ENCODE data around the gene DIPK1A. TPM values are rescaled to one million over a fixed set of nuclear protein-coding genes. Genes with fewer than 3 reads are reported as not detected.

DIPK1A gene
- polyA plus RNA-seq, 1 donor from 2014 or later = 10.0 TPM

DNA sequence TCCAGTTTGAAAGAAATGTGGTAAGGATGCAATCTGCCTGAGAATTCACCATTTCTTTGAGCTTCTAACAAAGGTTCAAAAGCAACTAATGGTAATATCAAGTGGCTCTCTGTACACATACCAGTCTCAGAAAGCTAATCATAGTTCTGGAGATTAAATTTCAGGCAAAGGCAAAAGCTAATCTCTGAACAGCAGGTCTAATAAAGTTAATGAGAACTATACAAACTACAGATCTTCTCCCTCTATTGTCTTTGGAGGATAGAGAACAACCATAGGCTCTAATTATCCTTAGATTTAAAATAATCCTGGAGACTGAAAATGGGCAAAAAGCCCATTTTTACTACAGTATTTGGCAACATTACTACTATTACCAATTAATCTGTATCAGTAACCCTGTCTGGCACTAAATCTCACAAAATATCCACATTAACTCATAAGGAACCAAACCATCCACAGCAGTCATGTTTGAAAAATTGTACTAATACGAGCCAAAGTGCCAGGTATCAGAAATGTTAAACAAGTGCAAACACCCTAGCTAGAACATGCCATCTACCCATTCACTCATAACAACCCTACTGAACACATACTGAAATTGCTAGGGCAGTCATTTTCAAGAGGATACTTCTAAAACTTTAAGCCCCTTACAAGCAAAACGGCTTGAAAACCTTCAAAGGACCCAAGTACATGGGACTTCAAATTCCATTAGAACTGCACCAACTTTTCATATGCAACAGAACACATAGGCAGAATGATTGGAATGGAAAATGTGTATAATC, 4.8 kb downstream of the DIPK1A start:
- Histone ChIP-seq H3K4me2 (ENCODE audit: low read length) (no peak overlapping the region), H3K9ac (ENCODE audit: low read length) (no peak overlapping the region), H3K79me2 (replicated peaks; ENCODE audit: insufficient read depth, low read length) (peaks cover 5% of the 10 kb centered on the region), H3K36me3 (ENCODE audit: insufficient read depth, low read length) (no peaks in the 10 kb centered on the region), H3F3A (ENCODE audit: insufficient read depth, low read length, poor library complexity, severe bottlenecking) (peaks cover 5% of the 10 kb centered on the region), H3K27me3 (ENCODE audit: insufficient read depth, low read depth, low read length) (no peaks in the 10 kb centered on the region), H3K4me3 (ENCODE audit: low read length) (no peak overlapping the region), H2AFZ (ENCODE audit: low read depth, low read length) (no peak overlapping the region), H3K9me3 (ENCODE audit: low read length) (no peaks in the 10 kb centered on the region), H3K27ac (ENCODE audit: low read length) (no peak overlapping the region), H4K20me1 (ENCODE audit: insufficient read depth) (no peaks in the 10 kb centered on the region), H3K9me2 (ENCODE audit: insufficient read depth, low read length) (no peaks in the 10 kb centered on the region)
- TF ChIP-seq EZH2 (IDR thresholded peaks at IDR 0.05; ENCODE audit: borderline replicate concordance, insufficient read depth, low read length, poor library complexity, severe bottlenecking) (no peak), SMC3 (conservative IDR thresholded peaks at IDR 0.05; ENCODE audit: poor library complexity) (no peak), EP300 (conservative IDR thresholded peaks at IDR 0.05; ENCODE audit: poor library complexity, severe bottlenecking) (no peak), MXI1 (conservative IDR thresholded peaks at IDR 0.05; ENCODE audit: poor library complexity, severe bottlenecking) (no peak), POLR2AphosphoS5 (IDR thresholded peaks at IDR 0.05) (no peak), TAF1 (IDR thresholded peaks at IDR 0.05; ENCODE audit: low read depth) (no peak), RAD21 (conservative IDR thresholded peaks at IDR 0.05) (no peak)
- TF ChIP-seq, protein P1, sequence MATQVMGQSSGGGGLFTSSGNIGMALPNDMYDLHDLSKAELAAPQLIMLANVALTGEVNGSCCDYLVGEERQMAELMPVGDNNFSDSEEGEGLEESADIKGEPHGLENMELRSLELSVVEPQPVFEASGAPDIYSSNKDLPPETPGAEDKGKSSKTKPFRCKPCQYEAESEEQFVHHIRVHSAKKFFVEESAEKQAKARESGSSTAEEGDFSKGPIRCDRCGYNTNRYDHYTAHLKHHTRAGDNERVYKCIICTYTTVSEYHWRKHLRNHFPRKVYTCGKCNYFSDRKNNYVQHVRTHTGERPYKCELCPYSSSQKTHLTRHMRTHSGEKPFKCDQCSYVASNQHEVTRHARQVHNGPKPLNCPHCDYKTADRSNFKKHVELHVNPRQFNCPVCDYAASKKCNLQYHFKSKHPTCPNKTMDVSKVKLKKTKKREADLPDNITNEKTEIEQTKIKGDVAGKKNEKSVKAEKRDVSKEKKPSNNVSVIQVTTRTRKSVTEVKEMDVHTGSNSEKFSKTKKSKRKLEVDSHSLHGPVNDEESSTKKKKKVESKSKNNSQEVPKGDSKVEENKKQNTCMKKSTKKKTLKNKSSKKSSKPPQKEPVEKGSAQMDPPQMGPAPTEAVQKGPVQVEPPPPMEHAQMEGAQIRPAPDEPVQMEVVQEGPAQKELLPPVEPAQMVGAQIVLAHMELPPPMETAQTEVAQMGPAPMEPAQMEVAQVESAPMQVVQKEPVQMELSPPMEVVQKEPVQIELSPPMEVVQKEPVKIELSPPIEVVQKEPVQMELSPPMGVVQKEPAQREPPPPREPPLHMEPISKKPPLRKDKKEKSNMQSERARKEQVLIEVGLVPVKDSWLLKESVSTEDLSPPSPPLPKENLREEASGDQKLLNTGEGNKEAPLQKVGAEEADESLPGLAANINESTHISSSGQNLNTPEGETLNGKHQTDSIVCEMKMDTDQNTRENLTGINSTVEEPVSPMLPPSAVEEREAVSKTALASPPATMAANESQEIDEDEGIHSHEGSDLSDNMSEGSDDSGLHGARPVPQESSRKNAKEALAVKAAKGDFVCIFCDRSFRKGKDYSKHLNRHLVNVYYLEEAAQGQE (IDR thresholded peaks at IDR 0.05; ENCODE audit: borderline replicate concordance) = no peak
- TF ChIP-seq, protein P2, sequence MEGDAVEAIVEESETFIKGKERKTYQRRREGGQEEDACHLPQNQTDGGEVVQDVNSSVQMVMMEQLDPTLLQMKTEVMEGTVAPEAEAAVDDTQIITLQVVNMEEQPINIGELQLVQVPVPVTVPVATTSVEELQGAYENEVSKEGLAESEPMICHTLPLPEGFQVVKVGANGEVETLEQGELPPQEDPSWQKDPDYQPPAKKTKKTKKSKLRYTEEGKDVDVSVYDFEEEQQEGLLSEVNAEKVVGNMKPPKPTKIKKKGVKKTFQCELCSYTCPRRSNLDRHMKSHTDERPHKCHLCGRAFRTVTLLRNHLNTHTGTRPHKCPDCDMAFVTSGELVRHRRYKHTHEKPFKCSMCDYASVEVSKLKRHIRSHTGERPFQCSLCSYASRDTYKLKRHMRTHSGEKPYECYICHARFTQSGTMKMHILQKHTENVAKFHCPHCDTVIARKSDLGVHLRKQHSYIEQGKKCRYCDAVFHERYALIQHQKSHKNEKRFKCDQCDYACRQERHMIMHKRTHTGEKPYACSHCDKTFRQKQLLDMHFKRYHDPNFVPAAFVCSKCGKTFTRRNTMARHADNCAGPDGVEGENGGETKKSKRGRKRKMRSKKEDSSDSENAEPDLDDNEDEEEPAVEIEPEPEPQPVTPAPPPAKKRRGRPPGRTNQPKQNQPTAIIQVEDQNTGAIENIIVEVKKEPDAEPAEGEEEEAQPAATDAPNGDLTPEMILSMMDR (IDR thresholded peaks at IDR 0.05; ENCODE audit: poor library complexity, severe bottlenecking) = no peak

DNA sequence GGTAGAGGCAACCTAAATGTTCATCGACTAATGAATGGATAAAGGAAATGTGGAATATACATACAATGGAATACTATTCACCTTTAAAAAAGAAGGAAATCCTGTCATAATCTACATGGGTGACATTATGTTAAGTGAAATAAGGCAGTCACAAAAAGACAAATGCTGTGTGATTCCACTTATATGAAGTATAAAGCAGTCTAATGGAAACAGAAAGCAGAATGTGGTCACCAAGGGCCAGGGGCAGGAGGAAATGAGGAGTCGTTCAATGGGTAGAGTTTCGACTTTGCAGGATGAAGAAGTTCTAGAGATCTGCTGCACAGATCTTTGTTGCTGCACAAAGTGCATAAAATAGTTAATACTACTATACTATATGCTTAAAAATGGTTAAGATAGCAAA, 7.8 kb downstream of the DIPK1A start:
- Histone ChIP-seq H3K4me3 (ENCODE audit: low read length) (no peak overlapping the region), H3K27ac (ENCODE audit: low read length) (no peak overlapping the region), H3K27me3 (ENCODE audit: insufficient read depth, low read depth, low read length) (no peaks in the 10 kb centered on the region), H3K79me2 (replicated peaks; ENCODE audit: insufficient read depth, low read length) (peaks cover 5% of the 10 kb centered on the region), H3F3A (ENCODE audit: insufficient read depth, low read length, poor library complexity, severe bottlenecking) (no peaks in the 10 kb centered on the region), H4K20me1 (ENCODE audit: insufficient read depth) (no peaks in the 10 kb centered on the region), H3K9me2 (ENCODE audit: insufficient read depth, low read length) (no peaks in the 10 kb centered on the region), H2AFZ (ENCODE audit: low read depth, low read length) (no peak overlapping the region), H3K9me3 (ENCODE audit: low read length) (no peaks in the 10 kb centered on the region), H3K36me3 (ENCODE audit: insufficient read depth, low read length) (no peaks in the 10 kb centered on the region), H3K9ac (ENCODE audit: low read length) (no peak overlapping the region), H3K4me2 (ENCODE audit: low read length) (no peak overlapping the region)
- no peak for TF ChIP-seq SMC3 (conservative IDR thresholded peaks at IDR 0.05; ENCODE audit: poor library complexity)
- no peak for TF ChIP-seq EP300 (conservative IDR thresholded peaks at IDR 0.05; ENCODE audit: poor library complexity, severe bottlenecking)
- TF ChIP-seq TAF1 (IDR thresholded peaks at IDR 0.05; ENCODE audit: low read depth) = no peak
- no peak for TF ChIP-seq EZH2 (IDR thresholded peaks at IDR 0.05; ENCODE audit: borderline replicate concordance, insufficient read depth, low read length, poor library complexity, severe bottlenecking)
- no peak for TF ChIP-seq POLR2AphosphoS5 (IDR thresholded peaks at IDR 0.05)
- TF ChIP-seq, protein P1 (IDR thresholded peaks at IDR 0.05; ENCODE audit: borderline replicate concordance) = no peak
- TF ChIP-seq RAD21 (conservative IDR thresholded peaks at IDR 0.05) = no peak
- no peak for TF ChIP-seq MXI1 (conservative IDR thresholded peaks at IDR 0.05; ENCODE audit: poor library complexity, severe bottlenecking)
- TF ChIP-seq, protein P2 (IDR thresholded peaks at IDR 0.05; ENCODE audit: poor library complexity, severe bottlenecking) = no peak

Data from neural cell (in vitro differentiated cells).